Spleen (tissue), 7 donors: ENCODE results near the gene ACSS1.

Experiments
- POLR2A ChIP-seq, 3 donors: fragments of 450-650 bp; IDR thresholded peaks; one replicate each; pipeline ENCODE4 v1.5.1; 2017; ENCODE audit warnings: antibody characterized with exemption in 3 of 3, mild to moderate bottlenecking in 1 of 3
- POLR2AphosphoS5 ChIP-seq, 3 donors: sonication (generic); formaldehyde crosslinking; IDR thresholded peaks; one replicate each; pipeline ENCODE4 v1.5.1; 2017; ENCODE audit warnings: antibody characterized with exemption in 3 of 3
- TF ChIP-seq, protein P1 (sequence below), 11 experiments: fragments of 200-600 bp in 7 of 11; fragments of 450-650 bp in 4 of 11; sonication (generic) in 4 of 11; IDR thresholded peaks in 8 of 11; conservative IDR thresholded peaks in 3 of 11; 1 replicate in 7 of 11; 2 replicates in 4 of 11; pipeline versions ENCODE4 v1.4.0 to v1.8.0; 2016 to 2021; ENCODE audit warnings: antibody characterized with exemption in 11 of 11, inconsistent platforms in 4 of 11, mild to moderate bottlenecking in 1 of 11
- donor health status: DM: no; HTN: no; CAD: no; lungs with moderate emphysema.
- donor health status: DM: no; HTN: no; CAD: no.
- donor health status: DM: no; HTN: no; CAD: no.

DNA sequence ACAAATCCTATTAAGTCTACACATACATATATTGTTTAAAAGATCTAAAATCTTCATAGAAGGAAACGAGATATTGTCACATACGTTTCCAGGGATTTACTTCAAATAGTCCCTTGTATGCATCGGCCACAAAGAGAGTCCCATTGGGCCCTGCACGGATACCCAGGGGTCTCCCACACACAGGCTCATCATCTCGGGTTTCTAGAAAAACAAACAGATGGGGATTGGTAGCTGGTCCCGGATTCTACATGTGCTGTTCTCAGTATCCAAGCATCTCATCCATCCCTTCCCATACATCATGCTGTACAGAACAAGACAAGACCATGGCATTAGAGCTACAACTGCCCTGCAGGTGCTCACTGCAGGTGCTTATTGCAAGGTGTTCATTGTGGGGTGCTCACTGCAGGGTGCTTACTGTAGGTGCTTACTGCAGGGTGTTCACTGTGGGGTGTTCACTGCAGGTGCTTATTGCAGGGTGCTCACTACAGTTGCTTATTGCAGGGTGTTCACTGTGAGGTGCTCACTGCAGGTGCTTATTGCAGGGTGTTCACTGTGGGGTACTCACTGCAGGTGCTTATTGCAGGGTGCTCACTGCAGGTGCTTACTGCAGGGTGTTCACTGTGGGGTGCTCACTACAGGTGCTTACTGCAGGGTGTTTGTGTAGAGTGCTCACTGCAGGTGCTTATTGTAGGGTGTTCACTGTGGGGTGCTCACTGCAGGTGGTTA lies 86.4 kb downstream of the ACSS1 start:
- TF ChIP-seq, protein P1, sequence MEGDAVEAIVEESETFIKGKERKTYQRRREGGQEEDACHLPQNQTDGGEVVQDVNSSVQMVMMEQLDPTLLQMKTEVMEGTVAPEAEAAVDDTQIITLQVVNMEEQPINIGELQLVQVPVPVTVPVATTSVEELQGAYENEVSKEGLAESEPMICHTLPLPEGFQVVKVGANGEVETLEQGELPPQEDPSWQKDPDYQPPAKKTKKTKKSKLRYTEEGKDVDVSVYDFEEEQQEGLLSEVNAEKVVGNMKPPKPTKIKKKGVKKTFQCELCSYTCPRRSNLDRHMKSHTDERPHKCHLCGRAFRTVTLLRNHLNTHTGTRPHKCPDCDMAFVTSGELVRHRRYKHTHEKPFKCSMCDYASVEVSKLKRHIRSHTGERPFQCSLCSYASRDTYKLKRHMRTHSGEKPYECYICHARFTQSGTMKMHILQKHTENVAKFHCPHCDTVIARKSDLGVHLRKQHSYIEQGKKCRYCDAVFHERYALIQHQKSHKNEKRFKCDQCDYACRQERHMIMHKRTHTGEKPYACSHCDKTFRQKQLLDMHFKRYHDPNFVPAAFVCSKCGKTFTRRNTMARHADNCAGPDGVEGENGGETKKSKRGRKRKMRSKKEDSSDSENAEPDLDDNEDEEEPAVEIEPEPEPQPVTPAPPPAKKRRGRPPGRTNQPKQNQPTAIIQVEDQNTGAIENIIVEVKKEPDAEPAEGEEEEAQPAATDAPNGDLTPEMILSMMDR (IDR thresholded peaks at IDR 0.05 in 8 of 11, conservative IDR thresholded peaks at IDR 0.05 in 3 of 11): no peak
- no peak for TF ChIP-seq POLR2AphosphoS5 (IDR thresholded peaks at IDR 0.05)
- no peak for TF ChIP-seq POLR2A (IDR thresholded peaks at IDR 0.05)
